Measurements from ENCODE around the gene PDXK.
A peak's percentile ranks its signal among the peaks of the same experiment; 100 is the strongest.

The PDXK gene

GRCh38 chr21:43806017-43806710 is 87.2 kb downstream of the PDXK start:
- H3K9me2 ChIP-seq (ENCODE audit: low read depth, low read length): no peaks in the 10 kb centered on the region
- no peak for TF ChIP-seq CTCF (IDR thresholded peaks at IDR 0.05; ENCODE audit: low read length)
- no peak for TF ChIP-seq EZH2 (IDR thresholded peaks at IDR 0.05; ENCODE audit: borderline replicate concordance, low read length)
- H3K9me3 ChIP-seq (ENCODE audit: low read length): no peaks in the 10 kb centered on the region
- no peaks in the 10 kb centered on the region for H3K27me3 ChIP-seq (ENCODE audit: insufficient read depth, low read length)
- peak overlapping the region; percentile 88 for H3K4me2 ChIP-seq (ENCODE audit: low read length)
- peak overlapping the region; percentile 66 for H3K4me3 ChIP-seq (ENCODE audit: low read depth, low read length, poor library complexity, severe bottlenecking)
- no peaks in the 10 kb centered on the region for H4K20me1 ChIP-seq (ENCODE audit: insufficient read depth, low read length)
- H3F3A ChIP-seq (ENCODE audit: insufficient read depth, low read length): no peaks in the 10 kb centered on the region
- H3K4me1 ChIP-seq (ENCODE audit: insufficient read depth, low read length, severe bottlenecking): peaks cover 75% of the 10 kb centered on the region
- H3K27ac ChIP-seq (ENCODE audit: low read depth, low read length, poor library complexity, severe bottlenecking): peak overlapping the region; percentile 99
- H3K9ac ChIP-seq (ENCODE audit: low read length): peak overlapping the region; percentile 89
- peaks cover 47% of the 10 kb centered on the region for H3K36me3 ChIP-seq (ENCODE audit: insufficient read depth, low read length)
- no peaks in the 10 kb centered on the region for H3K79me2 ChIP-seq (ENCODE audit: insufficient read depth, low read length)
- no peak overlapping the region for H2AFZ ChIP-seq (ENCODE audit: low read length)

- Histone ChIP-seq H3K27me3 (ENCODE audit: insufficient read depth, low read length) (no peaks in the 10 kb centered on the region), H3K27ac (ENCODE audit: low read depth, low read length, poor library complexity, severe bottlenecking) (peak overlapping the region; percentile 99), H4K20me1 (ENCODE audit: insufficient read depth, low read length) (no peaks in the 10 kb centered on the region), H3K9me2 (ENCODE audit: low read depth, low read length) (no peaks in the 10 kb centered on the region), H3K4me2 (ENCODE audit: low read length) (peak overlapping the region; percentile 88), H3K4me3 (ENCODE audit: low read depth, low read length, poor library complexity, severe bottlenecking) (peak overlapping the region; percentile 66), H3K9ac (ENCODE audit: low read length) (peak overlapping the region; percentile 89), H3K79me2 (ENCODE audit: insufficient read depth, low read length) (no peaks in the 10 kb centered on the region), H2AFZ (ENCODE audit: low read length) (no peak overlapping the region), H3K4me1 (ENCODE audit: insufficient read depth, low read length, severe bottlenecking) (peaks cover 83% of the 10 kb centered on the region), H3K9me3 (ENCODE audit: low read length) (no peaks in the 10 kb centered on the region), H3F3A (ENCODE audit: insufficient read depth, low read length) (no peaks in the 10 kb centered on the region), H3K36me3 (ENCODE audit: insufficient read depth, low read length) (peaks cover 25% of the 10 kb centered on the region)
- no peak for TF ChIP-seq CTCF (IDR thresholded peaks at IDR 0.05; ENCODE audit: low read length)
- TF ChIP-seq EZH2 (IDR thresholded peaks at IDR 0.05; ENCODE audit: borderline replicate concordance, low read length): no peak
Measured at GRCh38 chr21:43808367-43808766, 89.4 kb downstream of the PDXK start.

- Histone ChIP-seq H3F3A (ENCODE audit: insufficient read depth, low read length) (no peaks in the 10 kb centered on the region), H3K27me3 (ENCODE audit: insufficient read depth, low read length) (no peaks in the 10 kb centered on the region), H3K4me2 (ENCODE audit: low read length) (peak overlapping the region; percentile 88), H3K36me3 (ENCODE audit: insufficient read depth, low read length) (peaks cover 20% of the 10 kb centered on the region), H3K9me3 (ENCODE audit: low read length) (no peaks in the 10 kb centered on the region), H4K20me1 (ENCODE audit: insufficient read depth, low read length) (no peaks in the 10 kb centered on the region), H3K27ac (ENCODE audit: low read depth, low read length, poor library complexity, severe bottlenecking) (peak overlapping the region; percentile 99), H3K4me1 (ENCODE audit: insufficient read depth, low read length, severe bottlenecking) (peaks cover 80% of the 10 kb centered on the region), H3K9ac (ENCODE audit: low read length) (peak overlapping the region; percentile 89), H3K9me2 (ENCODE audit: low read depth, low read length) (no peaks in the 10 kb centered on the region), H3K79me2 (ENCODE audit: insufficient read depth, low read length) (no peaks in the 10 kb centered on the region), H3K4me3 (ENCODE audit: low read depth, low read length, poor library complexity, severe bottlenecking) (peak overlapping the region; percentile 66), H2AFZ (ENCODE audit: low read length) (no peak overlapping the region)
- TF ChIP-seq EZH2 (IDR thresholded peaks at IDR 0.05; ENCODE audit: borderline replicate concordance, low read length) (no peak), CTCF (IDR thresholded peaks at IDR 0.05; ENCODE audit: low read length) (no peak)
Measured at GRCh38 chr21:43808832-43809251, 89.9 kb downstream of the PDXK start.
